TTC549 (cell line): ENCODE measurements around the gene RALGAPA1.
"Not testable (repeated sequence)": the region's sequence is repeated elsewhere in the genome, so short reads cannot be mapped to it uniquely, and the experiment has no call there.

Source experiments
- FAIRE-seq: peaks from 2 replicates; lab custom pipeline; 2012; peaks lifted over from hg19 to GRCh38; lab: Jason Lieb, UNC

The RALGAPA1 gene

DNA sequence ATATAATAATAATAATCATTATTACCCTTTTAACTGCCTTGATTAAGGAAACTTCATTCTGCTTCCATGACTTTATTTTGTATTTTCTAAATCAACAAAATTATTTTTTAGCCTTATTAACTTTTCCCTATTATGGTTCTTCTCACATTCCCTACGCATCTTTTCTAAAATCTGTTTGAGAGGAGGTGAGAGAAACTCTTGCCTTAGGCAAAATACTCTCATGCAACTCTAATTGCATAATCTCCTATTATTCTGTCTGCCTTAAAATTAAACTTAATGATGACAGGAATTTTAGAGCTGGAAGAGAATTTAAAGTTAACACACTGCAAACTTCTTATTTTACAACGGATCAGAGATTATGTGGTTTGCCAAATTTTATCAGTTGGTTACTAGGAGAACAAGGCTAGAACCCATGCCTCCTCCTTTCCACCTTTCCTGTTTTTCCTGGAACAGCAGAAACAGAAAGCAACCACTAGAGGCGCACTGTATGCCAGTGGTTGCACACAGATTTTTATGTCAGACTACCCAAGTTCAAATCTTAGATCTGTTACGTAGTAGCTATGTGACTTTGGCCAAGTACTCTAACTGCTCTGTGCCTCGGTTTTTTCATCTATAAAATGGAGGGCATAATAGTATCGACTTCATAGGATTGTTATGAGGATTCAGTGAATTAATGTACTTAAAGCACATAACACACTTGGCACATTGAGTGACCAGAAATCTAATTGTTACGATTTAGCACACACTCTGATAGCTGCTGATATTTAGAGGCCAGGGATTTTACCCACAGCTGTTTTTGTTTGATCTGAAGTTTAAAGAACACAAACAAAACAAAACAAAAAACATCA lies 12.7 kb upstream of the RALGAPA1 start:
- FAIRE-seq: no peak

DNA sequence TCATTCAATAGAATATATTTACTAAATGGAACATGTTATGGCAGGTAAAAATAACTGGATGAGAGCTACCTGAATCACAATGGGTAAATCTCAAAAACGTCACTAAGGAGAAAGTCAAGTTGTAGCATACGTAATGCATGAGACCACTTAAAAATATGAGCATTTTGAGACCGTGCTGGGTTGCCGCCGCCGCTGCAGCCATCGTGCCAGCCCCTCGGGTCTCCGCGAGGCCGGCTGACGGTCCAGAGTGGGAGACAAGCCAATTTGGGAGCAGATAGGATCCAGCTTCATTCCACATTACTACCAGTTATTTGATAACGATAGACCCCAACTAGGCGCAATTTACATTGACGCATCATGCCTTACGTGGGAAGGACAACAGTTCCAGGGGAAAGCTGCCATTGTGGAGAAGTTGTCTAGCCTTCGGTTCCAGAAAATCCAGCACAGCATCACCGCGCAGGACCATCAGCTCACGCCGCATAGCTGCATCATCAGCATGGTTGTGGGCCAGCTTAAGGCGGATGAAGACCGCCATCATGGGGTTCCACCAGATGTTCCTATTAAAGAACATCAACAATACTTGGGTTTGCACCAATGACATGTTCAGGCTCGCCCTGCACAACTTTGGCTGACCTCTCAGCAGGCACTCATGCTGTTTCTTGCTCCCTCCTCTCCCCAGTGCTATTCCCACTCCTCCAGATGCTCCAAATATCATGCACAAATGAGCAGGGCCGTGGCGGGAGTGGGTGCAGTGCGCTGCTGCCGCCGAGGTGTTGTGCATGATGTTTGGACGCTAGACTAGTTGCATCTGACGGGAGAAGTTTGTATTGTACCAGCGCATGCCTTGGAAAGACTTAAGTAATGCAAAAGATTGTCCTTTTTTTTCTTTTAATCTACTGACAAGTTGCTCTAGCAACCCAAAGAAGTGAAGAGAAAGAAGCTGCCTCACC lies 10.8 kb upstream of the RALGAPA1 start:
- FAIRE-seq: no peak

DNA sequence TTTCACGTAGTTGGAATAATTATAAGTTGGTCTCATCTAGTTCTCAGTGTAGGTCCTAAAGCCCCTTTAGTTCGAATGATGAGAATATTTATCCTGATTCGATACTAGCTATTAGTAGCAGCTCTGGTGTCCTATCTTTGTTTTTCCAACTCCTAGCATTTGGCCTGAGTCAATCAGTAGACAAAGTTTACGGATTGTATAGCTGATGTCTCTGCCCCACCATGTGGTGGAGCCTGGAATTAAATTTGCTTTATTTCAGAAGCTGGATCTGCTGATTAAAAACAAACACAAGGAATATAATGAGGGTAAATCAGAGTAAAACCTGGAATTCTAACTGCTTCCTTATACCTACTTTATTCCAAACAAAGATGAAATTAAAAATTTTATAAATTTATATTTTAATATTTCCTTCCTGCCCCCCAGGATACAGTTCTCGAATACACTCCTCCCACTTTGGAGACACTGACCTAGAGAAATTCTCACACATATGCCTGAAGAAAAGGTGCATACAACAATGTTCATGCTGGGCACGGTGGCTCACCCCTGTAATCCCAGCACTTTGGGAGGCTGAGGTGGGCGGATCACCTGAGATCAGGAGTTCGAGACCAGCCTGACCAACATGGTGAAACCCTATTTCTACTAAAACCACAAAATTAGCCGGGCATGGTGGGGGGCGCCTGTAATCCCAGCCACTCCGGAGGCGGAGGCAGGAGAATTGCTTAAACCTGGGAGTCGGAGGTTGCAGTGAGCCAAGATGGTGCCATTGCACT lies 9.4 kb upstream of the RALGAPA1 start:
- FAIRE-seq: peak; percentile 69

DNA sequence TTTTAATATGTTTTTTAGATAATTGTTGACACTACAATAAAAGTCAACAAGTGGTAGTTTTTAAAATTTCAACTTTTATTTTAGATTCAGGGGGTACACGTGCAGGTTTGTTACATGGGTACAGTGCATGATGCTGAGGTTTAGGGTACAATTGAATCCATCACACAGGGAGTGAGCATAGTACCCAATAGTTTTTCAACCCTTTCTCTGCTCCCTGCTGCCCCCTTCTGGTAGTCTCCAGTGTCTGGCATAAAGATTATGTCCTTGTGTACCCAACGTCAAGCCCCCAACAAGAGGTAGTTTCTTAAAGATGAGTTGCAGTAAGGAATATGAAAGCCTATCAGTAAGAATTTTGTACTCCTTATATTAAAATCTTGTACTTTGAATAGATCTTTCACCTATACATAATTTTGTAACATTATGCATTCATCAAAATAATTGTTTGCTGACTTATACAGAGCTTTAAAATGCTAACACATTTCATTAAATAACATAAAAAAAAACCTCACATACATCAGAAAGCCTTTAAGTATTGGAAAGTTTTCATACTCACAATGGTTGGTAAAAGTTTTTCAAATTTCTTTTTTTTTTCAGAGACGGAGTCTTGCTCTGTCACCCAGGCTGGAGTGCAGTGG lies 5.4 kb upstream of the RALGAPA1 start:
- FAIRE-seq: no peak

DNA sequence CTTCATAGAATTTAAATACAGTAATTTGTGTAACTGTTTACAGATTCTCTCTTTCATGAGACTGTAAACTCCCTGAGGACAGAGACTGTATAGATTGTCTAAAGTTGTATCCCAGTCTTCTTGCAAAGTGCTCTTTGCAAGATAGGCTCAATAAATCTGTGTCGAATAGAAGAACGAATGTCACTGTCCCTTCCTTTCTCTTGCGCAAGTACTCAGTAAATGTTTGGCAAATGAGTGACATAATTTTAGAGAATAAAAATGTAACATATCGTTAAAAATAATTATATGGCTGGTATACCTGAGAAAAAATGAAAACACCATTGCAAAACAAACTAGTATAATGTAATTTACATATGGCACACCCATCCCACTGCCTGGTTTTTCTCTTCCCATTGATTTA lies 1.9 kb upstream of the RALGAPA1 start:
- FAIRE-seq: no peak

DNA sequence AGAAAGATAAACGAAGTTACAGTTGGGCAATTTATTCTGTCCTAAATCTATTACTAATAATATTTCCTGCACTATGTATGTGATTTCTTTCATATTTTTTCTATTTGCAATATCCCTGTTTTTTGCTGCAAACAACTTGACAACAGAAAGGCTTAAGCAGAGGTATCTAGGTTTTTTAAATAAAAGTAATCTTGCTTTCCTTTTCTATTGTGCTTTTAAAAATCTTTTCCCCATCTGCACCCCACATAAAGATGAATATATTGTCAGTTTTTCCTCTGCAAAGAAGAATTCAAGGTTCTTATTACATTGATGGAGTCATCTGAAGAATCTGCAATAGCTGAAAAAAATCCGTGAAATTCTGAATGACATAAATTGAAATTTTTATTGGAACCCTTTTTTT lies 502 bp upstream of the RALGAPA1 start:
- no peak for FAIRE-seq

DNA sequence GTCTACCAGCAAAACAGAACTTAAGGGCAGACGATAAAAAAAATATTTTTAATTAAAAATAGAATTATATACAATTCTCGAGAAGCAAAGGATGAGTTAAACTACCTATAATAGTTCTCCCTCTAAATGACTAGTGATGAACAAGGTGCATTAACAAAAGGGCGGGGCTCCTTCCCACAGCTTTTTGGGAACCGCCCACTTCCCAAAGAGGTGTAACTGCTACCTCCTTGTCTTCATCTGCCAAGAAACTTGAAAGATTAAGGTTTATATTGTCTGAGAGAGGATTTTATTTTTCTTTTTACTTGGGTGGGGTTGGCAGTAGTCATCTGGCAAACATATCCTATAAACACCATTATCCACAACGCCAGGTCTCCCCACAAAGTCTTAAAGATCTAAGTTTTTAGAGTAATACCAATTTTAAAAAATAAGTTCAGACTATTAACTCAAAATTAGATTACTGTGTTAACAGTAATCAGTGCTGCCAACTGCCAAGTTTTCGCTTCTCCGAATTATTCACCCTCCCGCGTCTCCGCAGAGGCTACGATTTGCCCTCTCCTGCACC lies 938 bp downstream of the RALGAPA1 start:
- FAIRE-seq: no peak

DNA sequence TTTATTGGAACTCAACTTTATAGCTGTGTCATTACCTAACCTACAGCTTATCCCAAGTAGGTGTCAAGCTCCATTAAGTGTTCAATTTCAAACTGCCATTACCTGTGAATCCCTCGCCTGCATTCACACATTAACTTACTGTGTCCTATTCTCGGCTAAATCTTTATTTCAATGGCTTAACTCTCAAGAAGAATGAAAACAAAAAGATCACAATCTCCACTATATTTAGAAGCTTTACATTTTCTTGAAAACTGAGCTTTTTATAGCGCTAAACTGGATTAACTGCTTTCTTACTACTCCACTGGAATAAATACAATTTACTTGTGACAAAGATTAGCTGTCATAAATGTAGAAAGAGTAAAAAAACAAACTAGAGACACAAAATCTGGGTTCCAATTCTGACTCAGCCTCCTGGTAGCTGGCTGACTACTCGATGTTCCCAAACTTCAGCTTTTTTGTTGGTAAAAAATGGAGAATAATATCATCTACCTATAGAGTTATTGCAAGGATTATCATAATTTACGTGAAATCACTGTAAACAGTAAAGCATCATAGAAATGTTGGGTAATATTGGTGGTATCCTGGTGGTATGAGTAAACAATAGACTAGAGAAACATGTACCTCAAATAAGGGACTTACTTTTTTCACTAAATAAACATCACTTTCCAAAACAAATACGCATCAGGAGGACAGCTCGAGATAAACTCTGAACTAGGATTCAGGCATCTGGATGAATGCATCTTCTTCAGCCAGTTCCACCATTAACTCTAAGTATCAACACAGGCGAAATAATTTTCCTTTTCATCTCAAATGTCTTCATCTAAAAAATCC lies 1.7 kb downstream of the RALGAPA1 start:
- no peak for FAIRE-seq

DNA sequence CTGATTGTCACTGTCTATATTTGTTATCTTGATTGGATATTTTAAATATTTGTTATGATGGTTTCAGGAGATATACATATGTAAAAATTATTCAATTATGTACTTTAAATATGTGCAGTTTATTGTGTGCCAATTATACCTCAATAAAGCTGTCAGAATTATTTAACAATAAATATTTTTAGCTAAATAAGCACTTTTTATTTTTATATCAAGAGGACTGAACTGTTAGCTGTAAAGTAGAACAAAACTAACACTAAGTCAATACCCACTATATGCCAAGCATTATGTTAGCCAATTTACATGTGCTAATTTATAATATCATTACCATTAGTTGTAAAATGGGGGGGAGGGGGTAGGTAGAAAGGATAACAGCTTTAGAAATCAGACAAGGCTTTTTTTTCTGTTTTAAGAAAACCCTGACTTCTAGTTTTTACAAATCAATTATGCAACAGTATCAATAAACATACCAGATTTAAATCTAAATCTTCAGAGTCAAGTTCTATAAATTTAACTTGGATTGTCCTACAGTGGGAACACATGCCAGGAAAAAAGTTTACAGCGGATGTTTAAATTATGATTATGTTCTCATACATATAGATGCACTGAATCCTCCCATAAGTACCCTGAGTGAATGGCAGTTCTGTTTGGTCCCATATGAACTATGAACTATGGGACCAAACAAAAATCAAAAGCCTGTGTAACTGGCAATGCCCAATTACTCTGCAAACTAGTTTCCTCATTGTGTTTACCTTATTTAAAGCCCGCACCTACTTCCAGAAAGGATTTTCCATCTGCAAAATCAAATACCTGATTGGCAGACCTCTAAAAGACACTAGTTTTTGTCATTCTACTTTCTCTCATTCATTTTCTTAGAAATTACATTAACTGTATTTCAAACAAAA lies 2.8 kb downstream of the RALGAPA1 start:
- FAIRE-seq: no peak

DNA sequence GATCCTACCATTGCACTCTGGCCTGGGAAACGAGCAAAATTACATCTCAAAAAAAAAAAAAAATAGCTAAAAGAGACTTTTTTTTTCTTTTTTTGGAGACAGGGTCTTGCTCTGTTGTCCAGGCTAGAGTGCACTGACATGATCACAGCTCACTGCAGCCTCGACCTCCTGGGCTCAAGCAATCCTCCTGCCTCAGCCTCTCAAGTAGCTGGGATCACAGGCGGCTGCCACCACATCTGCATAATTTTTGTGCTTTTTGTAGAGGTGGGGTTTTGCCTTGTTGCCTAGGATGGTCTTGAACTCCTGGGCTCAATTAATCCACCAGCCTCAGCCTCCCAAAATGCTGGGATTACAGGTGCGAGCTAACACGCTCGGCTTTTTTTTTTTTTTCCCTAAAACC lies 11.3 kb downstream of the RALGAPA1 start:
- FAIRE-seq: no peak

DNA sequence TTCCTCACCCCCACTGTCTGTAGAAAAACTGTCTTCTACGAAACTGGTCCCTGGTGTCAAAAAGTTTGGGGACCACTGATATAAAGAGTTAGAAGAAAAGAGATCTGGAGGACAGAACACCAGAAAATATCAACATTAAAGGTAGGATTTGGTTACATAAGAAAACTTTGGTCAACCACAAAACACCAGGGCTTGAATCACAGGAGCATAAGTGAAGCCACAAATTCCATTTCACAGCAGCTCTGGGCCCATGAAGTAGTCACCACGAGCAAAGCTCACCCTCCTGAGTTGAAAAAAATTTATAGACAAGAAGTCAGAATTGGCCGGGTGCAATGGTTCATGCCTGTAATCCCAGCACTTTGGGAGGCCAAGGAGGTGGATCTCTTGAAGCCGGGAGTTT lies 19.4 kb downstream of the RALGAPA1 start:
- no peak for FAIRE-seq

DNA sequence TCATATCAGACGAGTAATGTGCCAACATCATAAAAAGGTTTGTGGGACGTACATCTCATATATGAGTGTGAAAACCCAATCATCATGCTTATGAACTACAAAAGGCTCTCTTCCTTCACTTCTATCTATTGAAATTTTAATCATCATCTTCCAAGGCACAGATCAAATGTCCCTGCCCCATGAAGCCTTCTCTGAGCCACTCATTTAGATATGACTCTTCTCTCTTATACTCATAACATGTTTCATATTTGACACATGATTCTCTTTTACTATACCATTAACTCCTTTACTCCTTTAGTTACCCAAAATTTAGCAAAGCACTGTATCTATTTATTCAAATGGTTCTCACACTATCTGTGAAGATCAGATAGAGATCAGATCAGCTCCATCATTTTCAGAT lies 22.2 kb downstream of the RALGAPA1 start:
- no peak for FAIRE-seq

DNA sequence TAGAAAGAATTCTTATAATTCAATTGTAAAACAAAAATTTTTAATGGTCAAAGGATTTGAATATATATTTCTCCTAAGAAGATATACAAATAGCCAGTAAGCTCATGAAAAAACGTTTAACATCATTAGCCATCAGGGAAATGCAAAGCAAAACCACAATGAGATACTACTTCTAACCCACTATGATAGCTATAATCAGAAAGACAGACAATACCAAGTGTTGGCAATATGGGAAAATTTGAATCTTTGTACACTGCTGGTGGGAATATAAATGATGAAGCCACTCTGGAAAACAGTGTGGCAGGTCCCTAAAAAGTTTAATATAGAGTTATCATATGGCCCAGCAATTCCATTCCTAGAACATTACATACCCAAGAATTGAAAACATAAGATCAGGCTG lies 25.4 kb downstream of the RALGAPA1 start:
- FAIRE-seq: no peak

DNA sequence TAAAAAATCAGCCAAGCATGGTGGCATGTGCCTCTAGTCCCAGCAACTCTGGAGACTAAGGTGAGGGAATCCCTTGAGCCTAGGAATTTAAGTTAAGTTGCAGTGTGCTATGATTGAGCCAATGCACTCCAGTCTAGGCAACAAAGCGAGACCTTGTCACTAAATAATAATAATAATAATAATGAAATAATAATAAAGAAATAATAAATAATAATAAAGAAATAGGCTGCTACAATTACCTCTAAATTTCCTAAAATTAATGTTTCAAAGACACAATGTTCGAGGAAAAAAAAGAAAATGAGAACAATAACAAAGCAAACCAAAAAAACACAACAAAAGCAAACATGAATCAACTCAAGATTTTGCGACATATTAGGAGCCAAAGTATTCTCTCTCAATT lies 29.7 kb downstream of the RALGAPA1 start:
- FAIRE-seq: no peak

DNA sequence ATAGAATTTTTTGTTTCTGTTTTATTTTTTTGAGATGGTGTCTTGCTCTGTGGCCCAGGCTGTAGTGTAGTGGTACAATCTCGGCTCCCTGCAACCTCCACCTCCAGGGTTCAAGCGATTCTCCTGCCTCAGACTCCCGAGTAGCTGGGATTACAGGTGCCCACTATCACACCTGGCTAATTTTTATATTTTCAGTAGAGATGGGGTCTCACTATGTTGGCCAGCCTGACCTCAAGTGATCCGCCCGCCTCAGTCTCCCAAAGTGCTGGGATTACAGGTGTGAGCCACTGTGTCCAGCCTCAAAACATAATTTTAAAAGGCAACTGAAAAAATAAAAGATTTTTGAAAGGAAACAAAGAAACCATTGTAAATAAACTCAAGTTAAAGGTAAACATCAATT lies 31.5 kb downstream of the RALGAPA1 start:
- not testable (repeated sequence) for FAIRE-seq

DNA sequence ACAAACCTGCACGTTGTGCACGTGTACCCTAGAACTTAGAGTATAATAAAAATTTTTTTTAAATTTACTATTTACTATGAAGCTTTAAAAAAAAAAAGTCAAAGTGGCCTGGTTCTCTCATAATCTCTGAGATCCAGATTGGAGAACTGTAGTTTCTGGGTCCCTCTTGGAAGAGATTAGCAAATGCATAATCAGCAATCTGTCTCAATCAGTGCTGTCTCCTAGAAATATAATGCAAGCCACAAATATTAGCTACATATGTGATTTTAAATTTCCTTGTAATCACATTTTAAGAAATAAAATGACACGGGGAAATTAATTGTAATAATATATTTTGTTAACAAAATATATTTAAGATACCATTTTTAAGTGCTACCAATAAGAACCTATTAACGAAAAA lies 32.3 kb downstream of the RALGAPA1 start:
- FAIRE-seq: no peak

DNA sequence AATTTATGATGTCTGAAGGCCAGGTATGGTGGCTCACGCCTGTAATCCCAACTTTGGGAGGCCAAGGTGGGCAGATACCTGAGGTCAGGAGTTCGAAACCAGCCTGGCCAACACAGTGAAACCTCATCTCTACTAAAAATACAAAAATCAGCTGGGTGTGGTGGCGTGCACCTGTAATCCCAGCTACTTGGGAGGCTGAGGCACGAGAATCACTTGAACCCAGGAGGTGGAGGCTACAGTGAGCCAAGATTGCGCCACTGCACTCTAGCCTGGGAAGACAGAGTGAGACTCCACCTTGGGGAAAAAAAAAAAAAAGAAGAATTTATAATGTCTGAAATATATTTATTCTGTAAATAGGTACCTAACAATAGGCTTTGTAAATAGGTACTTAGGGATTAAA lies 33.0 kb downstream of the RALGAPA1 start:
- not testable (repeated sequence) for FAIRE-seq

DNA sequence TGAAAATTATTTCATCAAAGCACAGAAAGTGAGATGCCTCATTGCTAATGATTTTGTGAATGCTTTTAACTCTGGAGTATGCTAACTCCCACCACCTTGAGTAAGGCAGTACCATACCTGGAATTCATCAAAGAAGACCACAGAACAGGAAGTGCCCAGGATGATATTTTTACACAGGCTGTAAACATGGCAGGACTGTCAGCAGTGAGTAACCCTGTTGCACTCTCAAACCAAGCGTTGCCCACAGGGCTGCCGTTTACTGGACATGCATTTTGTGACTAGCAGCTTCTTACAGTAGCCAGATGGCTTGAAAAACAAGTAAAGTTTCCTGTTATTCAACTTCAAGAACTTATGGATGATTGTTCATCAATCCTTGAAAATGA lies 42.4 kb downstream of the RALGAPA1 start:
- no peak for FAIRE-seq

DNA sequence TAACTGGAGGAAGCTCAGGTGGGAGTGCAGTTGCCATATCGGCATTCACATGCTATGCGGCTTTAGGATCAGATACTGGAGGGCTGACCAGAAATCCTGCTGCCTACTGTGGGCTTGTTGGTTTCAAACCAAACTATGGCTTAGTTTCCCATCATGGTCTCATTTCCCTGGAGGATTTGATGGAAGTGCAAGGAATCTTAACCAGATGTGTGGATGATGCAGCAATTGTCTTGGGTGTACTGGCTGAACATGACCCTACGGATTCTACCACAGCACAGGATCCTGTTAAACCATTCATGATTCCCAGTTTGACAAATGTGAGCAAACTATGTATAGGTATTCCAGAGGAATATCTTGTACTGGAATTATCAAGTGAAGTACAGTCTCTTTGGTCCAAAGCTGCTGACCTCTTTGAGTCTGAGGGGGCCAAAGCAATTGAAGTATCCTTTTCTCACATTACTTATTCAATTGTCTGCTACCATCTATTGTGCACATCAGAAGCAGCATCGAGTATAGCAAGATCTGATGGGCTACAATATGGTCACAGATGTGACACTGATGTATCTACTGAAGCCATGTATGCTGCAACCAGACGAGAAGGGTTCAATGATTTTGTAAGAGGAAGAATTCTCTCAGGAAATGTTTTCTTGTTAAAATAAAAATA lies 42.9 kb downstream of the RALGAPA1 start:
- no peak for FAIRE-seq
